Eye (tissue), 1 donor: ENCODE measurements around the gene SLC13A1.
A peak's percentile ranks its signal among the peaks of the same experiment; 100 is the strongest.

Experiments used
- DNase-seq: peaks from one replicate; pipeline ENCODE4 v3.0.0-alpha.2; 2015

Gene SLC13A1

DNA sequence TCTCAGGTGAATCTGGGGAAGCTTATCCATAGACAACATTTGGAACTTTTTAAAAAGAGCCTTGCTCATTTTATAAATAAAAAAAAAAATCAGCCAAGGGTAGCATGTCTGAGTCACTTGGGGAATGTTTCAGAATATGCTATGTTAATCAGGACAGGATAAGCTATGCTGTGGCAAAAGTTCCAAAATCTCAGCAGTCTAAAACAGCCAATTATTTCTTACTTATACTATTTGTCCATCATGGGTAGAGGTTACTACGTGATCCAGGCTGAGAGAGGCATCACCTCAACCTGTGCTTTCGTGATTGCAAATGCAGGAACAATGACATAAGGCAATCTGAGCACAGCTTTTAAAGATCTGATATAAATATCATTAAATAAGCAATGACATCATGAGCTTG lies 6.5 kb downstream of the SLC13A1 start:
- DNase-seq, result no peak

DNA sequence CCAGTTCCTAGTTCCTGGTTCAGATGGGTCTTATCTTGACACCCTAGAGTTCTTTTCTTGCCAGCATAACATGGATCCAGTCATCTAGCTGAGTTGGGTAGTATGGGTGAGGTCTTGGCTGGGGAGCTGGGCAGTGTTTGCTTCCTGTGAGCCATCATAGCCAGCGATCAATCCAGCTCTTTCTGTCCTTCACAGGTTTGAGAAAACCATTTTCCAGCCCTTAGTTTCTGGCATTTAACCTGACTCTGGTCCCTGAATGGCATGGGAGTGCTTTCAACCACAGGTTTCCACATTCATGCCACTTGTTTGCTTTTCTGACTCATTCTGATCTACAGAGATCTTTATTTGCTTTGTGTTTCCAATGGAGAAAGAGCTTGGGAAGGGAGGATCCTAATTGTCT lies 8.6 kb downstream of the SLC13A1 start:
- no peak for DNase-seq

DNA sequence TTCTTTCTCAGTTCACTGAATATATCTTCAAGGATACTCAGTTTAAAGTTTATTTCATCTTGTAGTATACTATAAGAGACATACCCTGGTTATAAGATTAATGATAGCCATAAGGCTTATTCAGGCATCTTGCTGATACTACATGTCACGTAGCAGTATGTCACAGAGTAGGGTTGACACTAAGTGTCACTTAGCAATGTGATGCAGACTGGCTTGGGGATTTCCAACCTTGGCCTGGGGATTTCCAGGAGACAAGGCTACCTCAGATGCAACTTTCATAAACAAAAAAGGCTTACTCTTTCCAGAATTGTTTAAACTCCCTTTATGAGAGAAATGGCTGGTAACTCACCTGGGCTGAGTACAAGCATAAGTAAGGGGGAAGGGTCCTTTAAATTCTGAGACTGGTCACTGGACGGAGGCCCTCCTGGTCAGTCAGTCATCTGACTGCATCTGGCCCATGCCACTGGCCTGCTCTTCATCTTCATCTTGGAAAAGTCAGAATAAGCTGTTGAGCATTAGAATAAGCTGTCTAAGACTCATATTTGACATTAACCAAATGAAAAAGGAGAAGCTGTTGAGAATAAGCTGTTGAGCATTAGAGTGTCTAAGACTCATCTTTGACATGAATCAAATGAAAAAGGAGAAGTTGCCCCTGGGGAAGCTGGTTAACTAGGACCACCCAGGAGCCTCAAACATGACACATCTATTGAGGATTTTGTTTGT lies 9.5 kb downstream of the SLC13A1 start:
- DNase-seq, result no peak

DNA sequence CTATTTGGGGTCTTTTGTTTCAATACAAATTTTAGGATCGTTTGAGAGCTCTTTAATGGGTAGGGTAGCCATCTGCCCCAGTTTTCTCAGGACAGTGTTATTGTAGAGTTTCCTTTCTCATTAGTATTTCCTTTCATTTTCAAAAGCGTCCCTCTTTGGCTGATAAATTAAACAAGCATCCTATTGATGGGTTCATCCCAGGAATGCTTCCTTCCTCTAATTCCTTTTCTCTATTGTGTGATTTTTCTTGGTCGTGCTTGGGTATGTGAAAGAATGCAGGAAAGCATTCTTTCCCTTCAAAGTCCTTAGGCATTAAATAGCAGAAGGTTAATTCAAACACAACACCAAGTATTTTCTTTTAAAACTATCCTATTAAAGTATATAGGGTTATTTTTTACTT lies 14.0 kb downstream of the SLC13A1 start:
- DNase-seq, result no peak

DNA sequence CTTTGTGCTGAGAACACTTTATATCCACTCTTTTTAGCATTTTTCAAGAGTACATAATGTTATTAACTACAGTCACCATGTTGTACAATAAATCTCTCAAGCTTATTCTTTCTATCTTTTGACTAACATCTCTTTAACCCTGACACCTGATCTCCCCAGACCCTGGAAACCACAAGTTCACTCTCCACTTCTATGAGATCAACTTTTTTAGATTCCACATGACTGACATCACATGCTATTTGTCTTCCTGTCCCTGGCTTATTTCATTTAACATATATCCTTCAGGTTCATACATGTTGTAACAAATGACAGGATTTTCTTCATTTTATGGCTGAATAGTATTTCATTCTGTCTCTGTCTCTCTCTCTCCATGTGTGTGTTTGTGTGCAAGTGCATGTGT lies 15.5 kb downstream of the SLC13A1 start:
- DNase-seq, result no peak

DNA sequence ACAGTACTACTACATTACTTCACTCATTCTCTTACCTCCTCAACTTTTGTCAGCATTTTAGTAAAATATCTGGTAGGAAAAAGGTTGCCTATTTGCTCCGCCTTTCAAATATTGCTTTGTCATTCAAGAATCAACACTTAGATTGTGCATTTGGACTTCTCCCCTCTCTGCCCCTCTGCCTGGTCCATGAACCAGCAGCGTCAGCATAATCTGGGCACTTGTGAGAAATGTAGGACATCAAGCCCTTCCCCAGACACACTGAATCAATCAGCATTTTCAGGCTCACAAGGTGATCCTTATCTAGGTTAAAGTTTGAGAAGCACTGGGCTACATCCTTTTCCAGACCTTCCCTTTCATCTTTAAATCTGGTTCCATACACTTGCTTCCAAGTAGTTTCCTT lies 16.3 kb downstream of the SLC13A1 start:
- DNase-seq, result no peak

DNA sequence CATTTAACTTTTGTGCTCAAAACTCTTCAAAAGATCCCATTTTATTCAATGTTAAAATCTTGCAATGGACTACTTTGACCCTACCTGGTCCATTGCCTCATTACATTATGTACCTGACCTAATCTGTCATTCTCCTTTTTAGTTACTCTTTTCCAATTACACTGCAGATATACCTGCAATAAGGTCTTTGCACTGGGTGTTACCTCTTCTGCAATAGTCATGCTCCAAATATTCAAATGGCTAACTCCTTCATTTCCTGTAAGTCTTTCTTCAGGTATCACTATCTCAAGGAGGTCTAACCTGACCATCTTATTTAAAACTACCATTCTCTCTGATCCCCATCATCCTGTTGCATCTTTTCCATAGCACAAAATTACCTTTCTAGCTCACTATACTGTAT lies 22.3 kb downstream of the SLC13A1 start:
- DNase-seq, result no peak

DNA sequence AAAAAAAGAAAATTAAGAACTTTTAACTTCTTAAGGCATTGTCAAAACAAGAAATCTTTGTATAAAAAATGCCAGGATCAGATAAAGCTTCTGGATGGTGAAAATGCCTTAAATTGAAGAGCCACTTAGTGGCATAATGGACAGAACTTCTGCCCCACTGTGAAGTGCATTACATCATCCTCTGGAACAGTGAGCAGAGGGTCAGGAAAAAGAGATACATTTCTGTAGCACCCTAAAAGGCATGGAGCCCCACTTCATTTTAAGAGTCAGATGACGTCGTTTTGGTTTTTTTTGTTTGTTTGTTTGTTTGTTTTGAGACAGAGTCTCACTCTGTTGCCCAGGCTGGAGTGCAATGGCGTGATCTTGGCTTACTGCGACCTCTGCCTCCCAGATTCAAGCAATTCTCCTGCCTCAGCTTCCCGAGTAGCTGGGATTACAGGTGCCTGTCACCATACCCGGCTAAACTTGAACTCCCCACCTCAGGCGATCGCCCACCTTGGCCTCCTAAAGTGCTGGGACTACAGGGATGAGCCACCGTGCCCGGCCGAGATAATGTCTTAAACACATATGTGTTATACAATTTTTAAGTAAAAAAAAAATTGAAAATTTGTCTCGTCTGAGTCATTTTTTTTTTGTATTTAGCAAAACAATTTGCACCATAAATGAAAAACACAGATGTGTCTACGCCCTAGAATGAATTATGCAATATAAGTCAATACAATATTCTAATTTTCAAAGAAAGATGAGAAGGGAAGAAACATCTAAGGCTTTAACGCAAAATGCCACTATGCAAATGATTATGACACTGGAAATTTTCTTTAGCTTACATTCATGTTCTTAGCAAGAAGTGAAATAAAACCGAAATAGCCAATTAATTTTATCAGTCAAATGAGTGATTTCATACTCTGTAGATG lies 29.2 kb downstream of the SLC13A1 start:
- no peak for DNase-seq

DNA sequence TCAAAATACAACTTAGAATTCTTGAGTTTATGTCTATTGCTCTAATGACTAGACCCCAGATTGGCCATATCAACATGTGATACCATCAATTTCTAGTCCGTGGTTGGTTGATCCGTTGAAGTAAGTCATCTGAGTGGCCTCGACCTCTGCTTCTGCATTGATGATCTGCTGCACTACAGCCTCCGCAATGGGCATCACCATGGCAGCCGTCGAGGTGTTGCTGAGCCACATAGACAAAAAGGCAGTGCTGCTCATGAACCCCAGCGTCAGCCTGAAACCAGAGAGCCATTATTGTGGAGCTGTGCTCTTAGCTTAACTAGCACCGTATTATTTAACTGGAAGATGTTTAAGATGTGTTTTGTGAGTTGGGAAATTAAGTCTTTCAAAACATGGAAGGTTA lies 30.7 kb downstream of the SLC13A1 start:
- DNase-seq, result no peak

DNA sequence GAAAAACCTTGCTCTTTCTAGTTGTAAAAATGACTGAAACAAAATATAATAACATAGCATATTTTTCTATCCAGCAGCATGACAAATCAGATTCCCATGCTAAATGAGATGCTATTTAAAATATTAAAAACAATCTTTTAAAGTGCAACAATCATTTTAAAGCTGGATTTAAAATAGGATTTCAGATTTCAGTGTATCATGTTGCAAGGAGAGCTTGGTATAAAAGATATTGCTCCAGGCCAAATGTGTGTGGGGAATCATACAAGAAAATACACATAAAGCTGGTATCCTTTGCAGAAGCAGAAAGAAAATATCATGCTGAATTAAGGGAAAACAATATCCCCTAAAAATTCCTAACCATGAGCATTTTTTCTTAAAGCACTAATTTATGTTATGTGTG lies 42.2 kb downstream of the SLC13A1 start:
- no peak for DNase-seq

DNA sequence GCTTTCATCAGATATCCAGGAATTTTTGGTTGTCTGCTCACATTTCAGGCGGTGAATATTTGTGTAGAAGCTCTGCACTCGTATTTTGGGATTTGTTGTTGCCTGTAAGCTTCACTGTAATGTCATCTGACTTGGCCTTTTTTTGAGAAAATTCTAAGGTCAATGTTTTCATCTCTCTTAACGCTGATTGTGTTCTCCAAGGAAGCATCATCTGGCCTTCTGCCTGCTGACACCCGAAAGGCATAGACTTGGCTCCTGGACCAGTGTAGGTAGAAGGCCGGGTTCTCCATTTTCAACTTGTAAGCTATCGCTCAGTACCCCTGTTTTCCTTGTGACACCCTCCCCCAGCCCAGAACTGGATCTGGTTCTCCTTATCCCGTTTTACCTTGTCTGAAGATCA lies 44.2 kb downstream of the SLC13A1 start:
- no peak for DNase-seq

DNA sequence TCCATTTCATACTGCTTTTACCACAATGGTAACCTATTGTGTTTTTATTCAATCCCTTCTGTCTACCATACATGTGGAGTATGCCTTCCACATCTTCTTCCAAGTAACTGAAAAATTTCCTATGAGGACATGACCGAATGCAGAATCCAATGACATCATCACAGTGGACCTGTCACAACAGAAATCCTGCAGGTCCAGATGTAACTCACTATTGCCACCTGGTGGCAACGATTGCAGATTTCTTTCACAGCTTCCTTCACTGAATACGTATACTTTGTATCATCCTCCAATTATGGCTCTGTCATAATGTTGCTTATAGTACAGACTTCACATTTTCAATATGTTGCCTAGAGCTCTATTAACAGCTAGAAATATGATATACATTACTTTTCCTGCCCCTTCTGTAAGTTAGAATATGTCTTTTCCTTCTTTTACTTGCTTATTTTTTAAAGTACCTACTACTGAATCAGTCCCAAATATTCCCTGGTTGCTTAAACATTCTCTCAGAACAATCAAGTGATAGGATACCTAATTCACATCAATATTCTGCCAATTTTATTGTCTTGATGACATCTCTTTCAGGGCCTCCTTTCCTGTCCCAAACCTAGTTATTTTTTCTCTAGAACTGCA lies 45.4 kb downstream of the SLC13A1 start:
- DNase-seq, result peak; percentile 95

DNA sequence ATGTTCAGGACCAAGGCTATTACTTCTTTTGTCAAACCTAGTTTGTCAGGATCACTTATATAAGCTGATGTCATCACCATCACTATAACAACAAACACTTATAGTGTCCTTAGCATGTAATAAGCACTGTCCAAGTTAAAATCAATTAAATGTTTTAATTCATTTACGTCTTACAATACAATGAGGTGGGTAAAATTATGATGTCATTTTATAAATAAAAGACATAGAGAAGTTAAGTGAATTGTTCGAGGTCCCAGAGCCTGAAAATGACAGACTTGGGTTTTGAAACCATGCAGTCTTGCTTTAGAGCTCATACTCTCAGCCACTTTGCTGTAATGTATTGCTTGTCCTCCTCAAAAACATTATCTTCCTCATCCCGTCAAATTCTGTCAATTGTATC lies 48.3 kb downstream of the SLC13A1 start:
- DNase-seq, result no peak

DNA sequence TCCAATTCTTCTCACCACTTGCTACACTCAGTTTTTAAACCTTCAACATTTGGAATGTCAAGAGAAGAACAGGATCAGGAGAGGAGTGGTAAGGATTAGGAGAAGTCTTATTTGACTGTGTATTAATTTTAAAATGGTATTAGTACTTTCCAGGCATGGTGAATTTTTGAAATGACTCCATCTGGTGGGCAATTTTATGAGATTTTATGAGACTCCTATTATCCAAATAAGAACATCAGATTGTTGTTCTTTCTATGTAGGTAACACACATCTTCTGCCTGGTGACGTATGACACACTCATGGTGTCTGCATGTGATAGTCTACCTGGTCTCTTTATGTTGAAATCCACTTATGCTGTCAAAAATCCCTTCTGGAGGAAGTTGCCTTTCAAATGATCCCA lies 51.0 kb downstream of the SLC13A1 start:
- no peak for DNase-seq

DNA sequence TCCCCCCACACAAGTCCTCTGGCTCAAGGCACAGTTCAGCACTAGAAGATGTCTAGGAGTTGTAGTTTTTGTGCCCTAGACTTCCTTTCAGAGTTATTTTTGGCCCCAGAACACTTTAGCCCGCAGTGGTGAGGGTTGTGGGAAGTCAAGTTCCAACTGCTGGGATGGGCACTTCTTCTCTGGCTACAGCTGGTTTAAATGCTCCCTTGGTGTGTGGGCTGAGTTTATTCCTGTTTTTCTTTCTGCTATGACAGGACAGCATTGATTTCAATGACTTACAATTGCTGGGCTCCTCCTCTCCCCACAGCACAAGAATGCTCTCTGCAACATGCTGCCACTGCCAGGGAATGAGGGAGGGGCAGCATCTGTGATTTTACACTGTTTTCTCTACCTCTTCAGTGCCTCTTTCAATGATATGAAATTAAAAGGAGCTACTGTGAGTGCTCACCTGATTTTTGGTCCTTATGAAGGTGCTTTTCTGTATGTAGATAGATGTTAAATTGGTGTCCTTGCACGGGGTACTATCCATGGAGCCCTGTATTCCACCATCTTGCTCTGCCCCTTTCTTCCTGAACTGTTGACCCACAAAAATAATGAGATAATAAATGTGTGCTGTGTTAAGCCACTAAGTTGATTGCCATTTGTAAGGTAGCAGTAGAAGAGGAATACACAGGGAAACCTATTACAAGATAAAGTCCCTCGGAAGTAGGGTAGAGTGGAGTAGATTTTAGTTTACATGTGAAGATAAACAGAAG lies 56.3 kb downstream of the SLC13A1 start:
- DNase-seq, result no peak

DNA sequence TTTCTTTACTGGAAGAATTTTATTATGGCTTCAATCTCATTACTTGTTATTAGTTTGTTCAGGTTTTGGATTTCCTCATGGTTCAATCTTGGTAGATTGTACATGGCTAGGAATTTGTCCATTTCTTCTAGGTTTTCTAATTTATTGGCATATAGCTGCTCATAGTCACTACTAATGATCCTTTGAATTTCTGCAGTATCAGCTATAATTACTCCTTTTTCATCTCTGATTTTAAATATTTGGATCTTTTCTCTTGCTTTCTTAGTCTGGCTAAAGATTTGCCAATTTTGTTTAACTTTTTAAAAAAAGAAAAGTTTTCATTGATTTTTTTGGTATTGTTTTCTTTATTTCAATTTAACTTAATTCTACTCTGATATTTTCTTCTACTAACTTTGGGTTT lies 59.2 kb downstream of the SLC13A1 start:
- DNase-seq, result no peak

DNA sequence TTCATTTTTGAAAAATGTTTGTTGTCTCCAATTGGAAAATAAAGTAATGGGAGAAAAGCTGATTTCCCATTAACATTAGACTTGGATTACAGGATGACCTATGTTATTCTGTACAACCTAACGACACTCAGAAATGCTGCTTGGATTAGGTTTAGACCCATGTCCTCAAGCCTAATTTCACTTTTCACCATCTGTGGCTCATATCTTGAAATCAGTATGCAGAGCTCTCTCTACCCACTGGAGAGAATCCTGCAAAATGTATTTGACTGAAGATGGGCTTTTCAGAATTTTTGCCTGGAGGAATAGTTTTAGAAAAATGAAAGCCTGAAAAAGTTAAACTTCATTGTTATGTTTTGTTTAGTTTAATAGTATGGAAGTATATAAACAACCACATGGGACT lies 63.8 kb downstream of the SLC13A1 start:
- no peak for DNase-seq

DNA sequence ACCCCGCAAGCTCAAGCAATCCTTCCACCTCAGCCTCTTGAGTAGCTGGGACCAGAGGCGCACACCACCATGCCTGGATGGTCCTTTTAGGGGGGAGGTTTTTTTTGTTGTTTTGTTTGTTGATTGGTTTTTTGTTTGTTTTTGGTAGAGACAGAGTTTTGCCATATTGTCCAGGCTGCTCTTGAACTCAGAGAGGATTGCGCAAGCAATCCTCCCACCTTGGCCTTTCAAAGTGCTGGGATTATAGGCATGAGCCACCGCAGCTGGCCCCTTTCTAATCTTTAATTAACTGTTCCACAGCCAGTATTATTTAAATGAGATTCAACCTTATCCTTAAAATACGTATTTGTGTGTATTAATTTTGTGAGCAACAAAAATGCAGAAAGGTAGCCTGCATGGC lies 65.8 kb downstream of the SLC13A1 start:
- no peak for DNase-seq

DNA sequence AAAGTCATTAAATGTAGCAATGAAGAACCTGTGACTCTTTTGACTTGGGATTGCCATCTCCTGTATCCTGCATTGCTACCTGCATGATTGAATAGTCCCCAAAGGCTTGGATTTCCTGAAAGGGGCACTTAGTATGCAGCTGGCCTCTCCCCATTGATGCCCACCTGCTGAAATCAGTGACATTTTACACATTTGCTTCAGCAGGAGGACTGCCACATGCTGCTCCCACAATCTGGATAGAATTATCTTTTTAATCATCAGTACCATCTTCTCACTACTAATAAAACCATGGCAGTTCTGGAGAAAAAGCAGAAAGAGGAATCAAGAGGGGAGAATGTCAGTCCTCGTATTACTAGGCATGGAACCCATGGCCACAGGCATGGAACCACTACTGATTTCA lies 67.8 kb downstream of the SLC13A1 start:
- no peak for DNase-seq

DNA sequence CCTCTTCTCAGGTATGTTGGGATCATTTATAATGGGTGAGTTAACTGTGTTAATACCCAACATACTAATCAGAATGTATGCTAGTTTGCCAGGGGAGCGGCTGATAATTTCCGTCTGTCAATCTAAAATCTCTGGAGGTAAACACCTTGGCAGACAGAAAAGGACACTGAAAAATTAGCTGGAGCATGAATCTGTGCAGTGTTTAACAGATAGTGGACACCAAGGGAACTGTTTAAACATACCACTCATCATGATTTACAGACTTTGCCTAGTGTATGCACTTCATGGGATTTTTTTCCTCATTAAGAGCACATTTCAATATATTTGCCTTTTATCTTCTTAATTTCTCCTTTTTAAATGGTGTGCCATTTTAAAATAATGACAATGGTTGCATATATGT lies 68.2 kb downstream of the SLC13A1 start:
- DNase-seq, result no peak

DNA sequence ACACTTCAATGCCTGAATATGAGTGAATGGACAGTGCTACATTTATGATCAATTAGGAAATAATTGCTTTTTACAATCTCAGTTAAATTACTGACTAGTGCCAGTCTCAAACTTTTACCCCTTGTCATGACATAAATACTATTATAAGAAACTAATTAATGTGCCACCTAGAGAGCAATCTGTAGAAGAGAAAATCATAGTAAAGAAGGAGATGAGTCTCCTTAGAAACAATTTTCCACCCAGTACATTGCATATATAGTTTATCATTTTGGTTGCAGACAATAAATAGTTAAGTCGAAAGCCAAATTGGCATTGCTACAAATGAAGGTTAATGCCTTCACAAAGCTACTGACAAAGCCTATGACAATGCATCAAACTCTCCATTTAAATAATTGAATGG lies 68.6 kb downstream of the SLC13A1 start:
- DNase-seq, result no peak

DNA sequence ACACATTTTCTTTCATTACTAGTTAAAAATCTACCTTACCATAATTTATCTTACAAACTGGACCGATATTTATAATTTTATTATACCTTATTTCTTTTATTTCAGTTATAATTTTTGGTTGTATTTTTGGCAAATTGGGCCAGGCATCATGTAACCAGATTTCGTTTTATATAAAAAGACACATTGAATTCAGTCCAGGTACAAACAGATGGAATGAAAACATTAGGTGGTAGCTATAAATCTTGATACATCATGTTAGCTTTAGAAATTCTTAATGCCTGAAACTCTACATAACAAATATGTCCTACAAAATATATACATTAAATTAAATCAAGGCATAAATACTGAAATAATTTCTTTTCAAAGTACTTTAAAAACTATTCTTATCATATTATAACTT lies 73.1 kb downstream of the SLC13A1 start:
- no peak for DNase-seq

DNA sequence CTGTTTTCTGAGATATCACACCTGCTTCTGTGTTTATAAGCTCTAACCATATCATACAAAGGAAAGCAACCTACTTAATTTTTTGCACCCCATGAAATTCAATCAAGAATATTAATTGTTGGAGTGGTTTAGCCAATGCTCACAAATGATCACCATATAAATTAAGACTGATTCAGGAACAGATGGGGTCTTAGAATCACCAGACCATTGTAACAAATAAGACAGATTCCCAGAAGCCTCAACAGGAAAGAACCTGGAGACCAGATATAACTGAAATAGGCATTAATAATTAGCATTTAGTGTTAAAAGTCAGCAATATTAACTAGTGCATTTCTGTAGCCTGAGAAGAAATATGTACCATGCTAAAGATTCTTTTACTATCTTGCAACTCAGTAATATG lies 73.6 kb downstream of the SLC13A1 start:
- no peak for DNase-seq
